Inflammatory macrophage treated with lipopolysaccharide for 1 hour (primary cell): ENCODE data around the gene INPP5D.
"Not testable (repeated sequence)": the region's sequence is repeated elsewhere in the genome, so short reads cannot be mapped to it uniquely, and the experiment has no call there.

Experiments
- DNase-seq, 2 donors: peaks; one replicate each; pipeline ENCODE4 v3.0.0-alpha.2; 2020 to 2022

The INPP5D gene

DNA sequence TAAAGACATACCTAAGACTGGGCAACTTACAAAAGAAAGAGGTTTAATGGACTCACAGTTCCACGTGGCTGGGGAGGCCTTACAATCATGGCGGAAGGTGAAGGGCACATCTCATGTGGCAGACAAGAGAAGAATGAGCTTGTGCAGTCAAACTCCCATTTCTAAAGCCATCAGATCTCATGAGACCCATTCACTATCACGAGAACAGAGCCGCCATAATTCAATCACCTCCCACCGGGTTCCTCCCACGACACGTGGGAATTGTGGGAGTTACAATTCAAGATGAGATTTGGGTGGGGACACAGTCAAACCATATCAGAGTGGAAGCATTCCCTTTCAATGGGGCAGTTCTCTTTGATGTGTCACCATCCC lies 39.7 kb downstream of the INPP5D start:
- not testable (repeated sequence) for DNase-seq

DNA sequence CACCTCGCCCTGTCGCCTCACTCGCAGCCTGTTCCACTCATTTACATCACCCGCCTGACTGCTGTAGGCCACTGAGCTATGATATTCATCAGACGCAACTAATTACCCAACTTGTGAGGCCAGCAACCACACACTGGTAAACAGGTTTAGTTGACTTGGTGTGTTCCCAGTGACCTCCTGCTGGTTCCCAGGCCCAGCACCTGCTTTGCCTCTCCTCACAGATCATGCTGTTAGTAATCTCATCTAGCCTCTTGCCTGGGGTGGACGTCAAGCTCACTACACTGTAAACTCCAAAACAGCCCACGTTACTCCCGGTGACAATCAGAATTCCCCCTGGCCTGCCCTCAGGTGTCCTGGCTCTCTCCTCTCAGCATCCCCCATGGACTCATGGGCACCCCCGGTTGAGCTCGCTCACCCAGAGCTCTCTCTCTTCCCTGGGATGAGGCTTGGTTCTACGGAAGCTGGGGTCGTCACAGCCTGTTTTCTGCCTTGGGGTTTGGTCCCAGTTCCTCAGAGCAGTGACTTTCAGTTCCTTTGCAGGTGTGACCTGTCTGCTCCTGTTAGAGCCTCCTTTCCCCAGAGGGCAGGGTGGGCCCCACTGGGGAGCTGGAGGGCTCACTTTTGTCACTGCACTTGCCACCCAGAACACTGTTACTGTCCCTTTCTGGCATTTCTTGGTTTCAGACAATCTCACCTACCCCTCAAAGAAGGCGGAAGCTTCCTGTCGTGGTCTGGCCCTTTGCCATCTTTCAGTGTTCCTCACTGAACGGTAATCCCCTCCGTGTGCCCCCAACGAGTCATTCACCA lies 40.3 kb downstream of the INPP5D start:
- DNase-seq: no peak

DNA sequence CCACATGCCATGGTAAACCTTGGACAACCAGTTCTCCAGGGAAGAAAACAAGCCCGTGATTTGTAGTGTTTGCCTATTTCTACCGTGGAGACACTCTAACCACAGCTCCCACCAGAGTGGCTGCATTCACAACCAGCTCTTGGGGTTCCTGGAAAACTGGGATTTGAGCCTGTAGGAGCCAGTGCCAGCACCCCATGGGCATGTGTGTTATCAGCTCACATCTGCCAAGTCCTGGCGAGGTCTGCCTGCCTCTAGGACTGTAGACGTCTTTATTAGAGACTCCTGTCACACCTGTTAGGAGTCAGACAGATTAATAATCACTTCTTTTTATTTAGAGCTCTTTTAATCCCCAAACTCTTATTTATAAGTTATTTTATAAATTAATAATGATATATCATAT lies 41.0 kb downstream of the INPP5D start:
- DNase-seq: no peak

DNA sequence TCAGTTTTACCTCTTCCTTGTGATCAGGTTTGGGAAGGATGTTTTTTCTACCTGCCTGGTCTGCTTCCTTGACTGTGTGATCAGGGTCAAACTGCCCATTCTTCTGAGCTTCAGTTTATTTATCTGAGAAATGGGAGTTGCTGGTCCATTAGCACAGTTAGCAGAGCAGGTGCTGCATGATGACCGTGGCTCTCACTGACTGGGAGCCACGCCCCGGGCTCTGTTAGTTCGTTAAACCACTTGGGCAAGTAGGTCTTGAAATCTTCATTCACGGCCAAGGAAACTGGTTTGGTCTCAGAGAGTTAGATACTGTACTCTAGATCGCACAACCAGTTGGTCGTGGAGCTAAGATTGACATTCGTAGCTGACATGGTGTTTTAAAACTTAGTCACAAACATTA lies 41.7 kb downstream of the INPP5D start:
- DNase-seq: no peak

DNA sequence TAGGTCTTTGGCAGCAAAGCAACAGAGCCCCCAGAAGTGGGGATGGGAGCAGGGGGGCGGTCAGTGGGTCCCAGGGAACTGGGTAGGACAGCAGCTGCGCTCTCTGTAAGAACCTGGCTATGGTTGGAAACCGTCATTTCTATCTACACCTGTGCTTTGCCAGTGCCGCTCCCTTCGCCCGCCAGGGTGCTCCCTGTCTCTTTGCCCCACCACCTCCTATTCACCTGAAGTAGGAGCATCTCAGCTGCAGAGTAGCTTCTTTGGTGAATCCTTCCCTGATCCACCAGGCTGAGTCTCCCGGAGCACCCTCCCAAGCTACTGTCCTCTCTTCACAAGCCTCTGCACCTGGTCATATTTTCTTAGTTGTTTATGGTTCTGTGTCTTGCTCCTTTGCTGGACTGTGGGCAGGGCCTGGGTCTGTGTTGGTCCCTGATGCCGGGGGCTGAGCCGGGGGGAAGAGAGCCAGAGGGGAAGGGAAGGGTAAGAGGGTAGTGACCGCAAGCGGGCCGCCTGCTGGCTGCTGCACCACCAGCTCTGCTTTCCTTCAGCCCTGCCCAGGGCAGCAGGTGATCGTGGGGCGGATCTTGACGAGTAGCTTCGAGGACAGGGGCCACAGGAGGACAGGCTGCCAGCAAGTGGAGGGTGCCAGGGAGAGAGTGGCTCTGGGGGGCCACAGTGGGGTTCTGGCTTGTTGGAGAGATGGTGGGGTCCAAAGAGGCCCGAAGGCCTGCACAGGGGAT lies 45.2 kb downstream of the INPP5D start:
- no peak for DNase-seq

DNA sequence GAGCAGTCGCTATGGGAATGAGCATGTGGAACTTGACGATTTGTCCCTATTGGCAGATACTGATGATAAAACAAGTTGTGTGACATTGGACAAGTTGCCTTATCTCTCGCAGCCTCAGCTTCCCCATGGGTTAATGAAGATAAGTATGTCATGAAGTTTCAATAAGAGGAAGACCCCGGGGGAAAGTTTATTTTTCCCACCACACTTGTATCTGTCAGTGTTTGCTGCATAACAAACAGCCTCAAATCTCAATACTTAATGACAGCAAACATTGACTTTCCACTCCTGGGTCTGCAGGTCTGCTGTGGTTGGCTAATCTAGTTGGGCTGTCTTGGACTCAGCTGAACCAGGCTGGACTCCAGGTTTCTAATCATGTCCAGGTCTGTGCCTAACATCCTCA lies 45.8 kb downstream of the INPP5D start:
- no peak for DNase-seq

DNA sequence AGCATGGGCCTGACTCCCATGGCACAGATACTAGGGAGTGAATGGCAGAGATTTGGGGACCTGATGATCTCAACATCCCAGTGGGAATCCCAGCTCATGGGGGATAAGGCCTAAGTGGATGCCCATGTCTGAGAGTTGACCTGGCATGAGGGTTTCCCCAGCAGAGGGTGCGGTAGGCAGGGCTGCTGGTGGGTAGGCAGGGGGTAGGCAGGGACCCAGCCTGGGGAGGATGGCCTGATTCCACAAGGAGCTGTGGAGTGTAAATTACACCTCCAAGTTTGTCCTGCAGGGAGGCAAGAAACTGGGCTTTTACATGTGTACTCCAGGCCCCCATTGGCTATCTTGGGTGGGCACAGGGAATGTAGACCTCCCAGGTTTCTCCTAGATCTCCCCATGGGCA lies 46.9 kb downstream of the INPP5D start:
- no peak for DNase-seq

DNA sequence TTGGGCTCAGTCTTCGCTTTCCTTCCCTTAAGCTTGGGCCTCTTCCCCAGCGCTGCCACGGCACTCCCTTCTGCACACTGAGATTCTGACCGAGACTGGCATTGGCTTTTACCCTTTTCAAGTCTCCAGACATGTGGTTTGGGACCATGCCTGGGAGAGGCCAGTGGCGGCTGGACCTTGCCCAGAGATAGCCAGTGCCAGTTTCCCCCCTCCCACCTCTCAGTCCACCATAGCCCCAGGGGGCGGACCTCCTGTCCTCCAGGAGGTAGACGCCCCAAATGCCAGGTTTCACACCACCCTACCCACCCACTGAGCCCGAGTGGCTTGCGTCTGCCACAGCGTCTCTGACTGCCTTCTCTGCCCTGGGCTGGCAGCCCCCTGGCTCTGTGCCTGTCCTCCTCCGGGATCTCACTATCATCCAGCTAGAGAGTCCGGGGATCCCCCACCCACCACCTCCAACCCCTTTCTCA lies 47.7 kb downstream of the INPP5D start:
- no peak for DNase-seq

DNA sequence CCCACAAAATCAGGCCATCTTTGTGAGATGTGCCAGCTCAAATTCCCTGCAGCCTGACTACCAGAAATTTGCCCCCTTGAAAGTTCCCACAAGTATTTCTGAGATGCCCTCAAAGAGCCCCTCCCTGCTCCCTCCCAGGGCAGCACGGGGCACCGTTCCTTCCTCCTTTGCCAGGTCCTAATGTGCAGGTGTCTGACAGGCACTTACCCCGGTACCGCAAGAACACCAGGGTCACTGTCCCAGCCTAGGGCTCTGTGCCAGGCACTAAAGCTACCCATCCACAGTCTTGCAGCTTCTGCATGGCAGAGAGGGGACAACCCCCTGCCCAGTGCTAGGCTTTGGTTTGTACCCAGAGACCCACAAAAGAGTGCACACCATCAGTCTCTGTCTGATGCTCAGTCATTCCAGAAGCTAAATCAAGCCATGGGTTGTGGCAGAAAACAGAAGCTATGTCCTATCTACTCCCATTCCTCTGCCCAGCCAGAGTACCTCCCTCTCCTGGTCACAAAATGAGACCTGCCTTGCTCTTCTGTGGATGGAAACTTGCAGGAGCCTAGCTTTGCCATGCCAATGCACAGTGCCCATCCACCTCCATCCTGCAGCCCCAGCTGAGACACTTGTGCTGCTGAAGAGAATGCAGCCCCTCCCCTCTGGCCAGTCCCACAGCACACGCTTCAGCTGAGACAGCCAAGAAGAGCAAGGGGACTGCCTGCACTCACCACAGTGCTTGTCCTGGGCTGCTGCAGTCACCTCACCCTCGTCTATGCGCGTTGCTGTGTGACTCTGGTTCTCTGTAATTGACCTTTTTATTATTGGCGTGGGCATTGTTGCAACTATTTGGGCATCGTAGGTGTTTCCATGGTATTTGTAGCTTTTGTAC lies 48.7 kb downstream of the INPP5D start:
- DNase-seq: no peak

DNA sequence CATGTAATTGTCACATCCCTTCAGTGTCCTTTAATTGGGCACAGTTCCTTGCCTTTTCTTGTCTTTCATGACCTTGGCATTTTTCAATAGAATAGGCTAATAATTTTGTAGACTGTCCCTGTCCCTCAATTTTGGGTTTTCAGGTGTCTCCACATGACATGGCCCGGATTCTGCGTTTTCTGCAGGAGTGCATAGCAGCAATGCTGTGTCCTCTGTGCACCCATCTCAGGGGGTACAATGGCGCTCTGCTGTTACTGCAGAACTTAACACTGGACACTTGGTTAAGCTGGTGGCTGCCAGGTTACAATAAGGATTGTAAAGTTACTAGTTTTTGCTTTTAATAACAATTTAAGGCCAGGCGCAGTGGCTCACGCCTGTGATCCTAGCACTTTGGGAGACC lies 51.3 kb downstream of the INPP5D start:
- DNase-seq: no peak

DNA sequence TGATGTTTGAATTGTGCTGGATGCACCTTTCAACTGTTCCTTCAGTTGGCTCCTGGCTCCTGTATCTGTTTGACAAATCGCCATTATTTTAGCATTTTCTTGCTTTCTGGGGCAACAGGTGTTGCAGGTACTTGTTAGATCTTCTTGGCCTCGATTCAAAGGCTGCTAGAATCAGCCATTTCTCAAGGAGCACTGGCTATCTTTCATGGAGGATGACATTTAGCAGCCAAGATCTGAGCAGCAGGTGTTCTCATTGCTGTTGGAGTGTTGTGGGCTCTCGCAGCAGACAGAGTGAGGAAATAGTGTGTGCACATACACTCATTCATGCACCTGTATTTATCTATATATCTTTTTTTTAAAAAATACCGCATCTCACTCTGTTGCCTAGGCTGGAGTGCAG lies 52.2 kb downstream of the INPP5D start:
- DNase-seq: no peak

DNA sequence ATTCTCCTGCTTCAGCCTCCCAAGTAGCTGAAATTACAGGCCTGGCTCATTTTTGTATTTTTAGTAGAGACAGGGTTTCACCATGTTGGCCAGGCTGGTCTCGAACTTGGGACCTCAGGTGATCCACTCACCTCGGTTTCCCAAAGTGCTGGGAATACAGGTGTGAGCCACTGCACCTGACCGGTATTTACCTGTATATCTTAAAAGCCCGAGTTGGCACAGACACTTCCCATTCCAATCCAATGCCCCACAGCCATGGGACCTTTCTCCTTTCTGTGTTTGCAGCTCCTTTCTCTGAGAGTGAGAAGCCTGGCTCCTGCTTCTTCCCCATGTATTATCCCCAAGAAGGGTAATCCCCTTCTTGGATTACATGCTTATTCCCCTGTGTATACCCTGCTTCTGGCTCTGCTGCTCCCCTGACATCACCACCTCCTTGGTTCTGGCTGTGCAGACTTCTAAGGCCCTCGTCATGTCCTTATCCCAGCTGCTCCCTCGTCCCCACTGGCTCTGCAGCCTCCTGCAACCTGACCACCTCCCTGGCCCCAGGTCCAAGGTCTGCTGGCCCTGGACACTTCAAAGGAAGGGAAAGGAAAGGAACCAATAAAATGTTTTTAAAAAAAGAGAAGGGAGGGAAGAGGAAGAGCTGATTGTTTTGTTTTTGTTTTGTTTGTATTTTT lies 52.8 kb downstream of the INPP5D start:
- DNase-seq: no peak

DNA sequence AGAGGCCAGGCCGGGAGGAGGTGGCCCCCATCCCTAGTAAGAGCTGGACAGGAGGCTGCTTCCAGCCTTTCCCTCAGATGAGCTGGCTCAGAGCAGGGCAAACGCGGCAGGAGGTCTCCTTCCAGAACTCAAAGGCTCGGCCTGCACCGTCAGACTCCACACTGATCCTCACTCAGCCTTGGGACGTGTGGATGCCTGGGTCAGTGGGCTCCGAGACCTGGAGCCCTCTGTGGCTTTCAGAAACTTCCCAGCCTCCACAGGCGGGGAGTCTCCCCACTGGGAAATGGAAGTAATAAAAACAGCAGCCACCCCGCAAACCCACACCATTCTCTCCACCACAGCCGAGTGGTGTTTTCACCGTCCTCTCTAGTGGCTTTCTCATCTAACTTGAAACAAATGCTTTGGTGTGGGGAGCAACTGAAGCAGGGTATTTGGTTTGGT lies 54.3 kb downstream of the INPP5D start:
- DNase-seq: no peak

DNA sequence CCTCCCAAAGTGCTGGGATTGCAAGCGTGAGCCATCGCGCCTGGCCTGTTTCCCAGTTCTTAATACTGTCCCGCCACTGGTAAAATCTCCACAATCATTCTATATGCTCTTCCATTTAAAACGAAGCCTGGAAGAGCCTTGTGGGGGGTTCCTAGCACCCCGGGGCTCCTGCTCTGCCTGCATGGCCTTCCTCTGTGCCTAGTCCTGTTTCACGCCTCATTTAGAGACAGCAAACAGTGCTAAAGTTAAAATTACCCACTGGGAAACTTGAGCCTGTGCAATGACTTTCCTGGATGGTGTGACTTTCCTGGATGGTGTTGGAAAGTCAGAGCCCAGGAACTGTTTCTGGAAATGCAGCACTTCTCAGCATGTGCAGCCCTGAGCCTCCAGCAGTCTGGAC lies 55.0 kb downstream of the INPP5D start:
- no peak for DNase-seq

DNA sequence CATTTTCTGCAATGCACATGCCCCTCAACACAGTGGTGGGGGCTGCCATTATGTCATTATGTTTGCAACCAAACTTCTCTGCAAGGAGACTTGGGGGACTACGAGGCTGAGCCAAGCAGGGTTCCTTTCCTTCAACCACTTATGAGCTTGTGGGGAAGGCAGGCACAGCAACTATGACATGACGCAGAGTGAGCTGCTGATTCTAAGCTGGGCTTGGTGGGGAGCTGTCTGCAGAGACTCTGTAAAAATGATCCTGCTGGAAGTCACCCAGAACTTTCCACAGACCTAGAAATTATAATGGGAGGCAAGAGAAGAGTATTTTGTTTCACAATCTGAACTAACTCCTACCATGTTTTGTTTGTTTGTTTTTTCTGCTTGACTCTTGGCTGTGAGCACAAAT lies 55.6 kb downstream of the INPP5D start:
- DNase-seq: no peak

DNA sequence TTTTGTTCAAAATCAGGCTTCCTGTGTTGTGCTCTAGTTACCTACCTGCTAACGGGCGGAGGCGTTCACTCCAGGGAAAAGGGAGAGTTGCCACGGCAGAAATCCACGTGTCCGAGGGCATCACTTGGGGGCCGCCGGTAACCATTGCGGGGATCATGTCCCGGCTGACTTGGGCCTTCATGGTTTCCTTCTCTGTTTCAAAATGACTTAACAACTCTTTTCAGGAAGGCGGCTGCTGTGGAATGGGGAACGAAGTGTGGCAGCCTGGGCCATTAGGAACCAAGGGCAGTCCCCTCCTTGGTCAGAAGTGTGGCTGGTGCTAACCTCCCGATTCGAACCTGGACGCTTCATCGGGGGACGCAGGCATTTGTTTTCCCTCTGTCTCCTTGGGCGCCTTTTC lies 56.8 kb downstream of the INPP5D start:
- DNase-seq: peak; percentile 25 to 46

DNA sequence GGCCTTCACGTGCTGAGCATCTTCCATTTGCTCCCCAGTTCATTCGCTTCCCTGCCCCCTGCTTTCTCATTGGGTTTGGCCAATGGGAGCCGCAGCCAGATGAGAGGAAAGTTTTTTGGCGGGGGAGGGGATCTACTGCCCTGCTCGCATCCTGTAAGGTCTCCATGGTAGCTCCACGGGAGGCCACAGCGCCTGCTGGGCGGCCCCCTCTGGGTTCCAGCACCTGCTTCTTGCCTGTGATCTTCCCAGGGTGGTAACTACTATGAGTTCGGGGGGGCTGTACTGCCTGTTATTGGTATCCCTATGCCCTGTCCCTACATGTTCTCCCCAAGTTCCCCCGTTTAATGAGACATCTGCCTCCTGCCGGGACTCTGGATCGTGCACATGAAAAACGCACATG lies 57.2 kb downstream of the INPP5D start:
- DNase-seq: no peak

DNA sequence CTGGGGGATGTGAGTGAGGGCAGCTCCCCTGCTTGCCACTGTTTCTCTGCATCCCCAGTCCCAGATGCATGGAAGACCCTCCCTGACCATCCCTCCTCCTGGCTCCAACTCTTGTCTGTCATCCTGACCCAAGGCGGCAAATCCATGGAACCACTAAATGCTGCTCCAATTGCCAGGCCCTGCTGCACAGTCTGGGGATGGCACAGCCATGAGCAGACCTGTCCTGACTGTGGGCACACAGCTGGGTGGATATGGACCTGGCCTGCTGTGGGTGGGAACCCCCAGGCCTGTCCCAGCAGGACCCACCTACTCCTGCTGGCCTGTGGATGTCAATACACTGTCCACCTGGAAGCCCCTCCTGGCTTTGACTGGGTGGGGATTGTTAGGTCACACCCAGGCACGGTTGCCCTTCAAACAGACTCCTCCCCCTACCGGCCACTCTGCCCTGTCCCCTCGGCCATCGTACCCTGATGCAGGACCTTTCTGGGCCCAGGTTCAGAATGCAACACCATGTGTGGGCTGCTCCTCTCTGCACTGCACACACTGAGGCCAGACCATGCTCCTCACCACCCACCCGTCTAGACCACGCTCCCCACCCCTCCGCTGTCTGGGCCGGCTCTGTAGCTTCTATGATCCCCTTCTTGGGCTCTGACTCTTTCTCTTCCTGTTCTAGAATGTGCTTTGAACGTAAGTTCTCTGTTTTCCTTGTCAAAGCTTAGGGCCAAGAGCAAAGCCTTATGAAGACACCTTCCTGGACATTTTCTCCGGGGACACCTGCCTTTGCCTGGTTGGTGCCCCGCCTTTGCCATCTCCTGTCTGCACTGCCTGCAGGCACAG lies 57.9 kb downstream of the INPP5D start:
- DNase-seq: no peak

DNA sequence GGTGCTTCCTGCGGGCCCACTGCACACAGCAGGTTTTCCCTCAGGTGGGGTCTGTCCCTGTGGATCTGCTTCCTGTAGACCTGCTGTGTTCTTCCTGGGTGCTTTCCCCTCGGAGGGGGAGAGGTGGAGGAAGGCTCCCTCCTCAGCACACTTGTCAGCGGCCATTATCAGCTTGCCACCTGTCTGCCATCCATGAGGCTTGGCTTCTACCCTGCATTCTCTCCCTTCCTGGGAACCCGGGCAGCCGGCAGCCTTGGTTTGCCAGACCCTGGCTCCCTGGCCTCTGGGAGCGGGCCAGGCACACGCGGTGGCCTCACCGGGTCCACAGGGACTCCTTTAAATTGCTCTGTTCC lies 58.5 kb downstream of the INPP5D start:
- no peak for DNase-seq

DNA sequence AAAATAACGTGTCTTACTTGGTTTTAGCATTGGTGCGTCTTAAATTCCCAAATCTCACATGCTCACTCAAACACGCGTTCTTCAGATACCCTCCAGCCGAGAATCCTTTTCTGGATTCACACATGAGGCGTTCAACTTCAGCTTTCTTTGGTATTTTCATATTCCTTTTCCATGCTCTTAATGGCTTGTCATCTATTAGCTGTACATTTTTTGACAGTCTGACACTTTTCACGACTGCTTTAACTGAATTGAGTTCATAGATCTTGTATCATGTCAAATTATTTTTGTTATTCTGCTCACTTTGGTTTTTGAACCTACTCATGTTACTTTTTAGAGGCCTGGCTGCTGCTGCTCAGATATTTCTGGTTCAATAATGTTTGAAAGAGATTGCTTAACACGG lies 59.0 kb downstream of the INPP5D start:
- DNase-seq: no peak

DNA sequence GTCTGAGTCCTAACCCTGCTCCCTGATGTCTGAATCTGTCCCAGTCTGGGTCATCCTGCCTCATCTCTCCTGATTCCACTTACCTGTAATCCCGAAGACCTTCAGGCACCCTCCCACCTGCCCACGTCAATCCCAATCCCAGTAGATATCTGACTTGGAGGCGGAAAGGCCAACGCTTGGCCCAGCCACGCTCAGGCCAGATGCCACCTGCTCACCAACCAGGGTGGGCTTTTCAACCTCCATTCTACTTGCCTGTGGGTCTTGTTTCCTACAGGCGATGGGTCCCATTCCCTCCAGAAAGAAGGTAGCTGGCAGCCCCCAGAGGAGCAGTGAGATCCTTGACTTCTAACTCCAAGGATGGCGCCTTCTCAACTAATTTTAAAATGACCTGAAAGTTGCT lies 59.7 kb downstream of the INPP5D start:
- no peak for DNase-seq

DNA sequence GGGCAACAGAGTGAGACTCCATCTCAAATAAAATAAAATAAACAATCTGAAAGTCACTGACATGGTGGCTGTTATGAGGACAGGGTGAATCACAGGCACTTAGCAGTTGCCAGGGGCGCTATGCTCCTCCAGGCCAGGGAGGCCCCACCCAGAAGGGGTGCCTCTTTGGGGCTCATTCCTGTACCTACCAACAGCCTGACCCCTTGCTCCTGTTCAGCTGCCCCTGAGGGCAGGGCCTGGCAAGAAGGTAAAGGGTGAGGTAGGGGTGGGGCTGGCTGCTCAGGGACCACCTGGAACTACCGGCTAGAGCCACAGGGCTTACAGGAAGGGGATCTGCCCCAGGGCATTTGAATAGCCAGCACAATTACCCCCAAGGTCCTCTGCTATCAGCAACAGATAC lies 60.3 kb downstream of the INPP5D start:
- DNase-seq: no peak
